GM20000 (cell line): ENCODE data around the gene ARL4C.
"Not testable (repeated sequence)": the region's sequence is repeated elsewhere in the genome, so short reads cannot be mapped to it uniquely, and the experiment has no call there.

Source experiments
- DNase-seq: peaks from one replicate; pipeline ENCODE4 v3.0.0; 2012; ENCODE audit warnings: low spot score
- TF ChIP-seq, protein P1 (sequence below): IDR thresholded peaks from 2 replicates; pipeline ENCODE4 v1.5.1; 2012; ENCODE audit warnings: mild to moderate bottlenecking, control low read depth; ENCODE audit errors: extremely low read depth, missing control alignments

The ARL4C gene

DNA sequence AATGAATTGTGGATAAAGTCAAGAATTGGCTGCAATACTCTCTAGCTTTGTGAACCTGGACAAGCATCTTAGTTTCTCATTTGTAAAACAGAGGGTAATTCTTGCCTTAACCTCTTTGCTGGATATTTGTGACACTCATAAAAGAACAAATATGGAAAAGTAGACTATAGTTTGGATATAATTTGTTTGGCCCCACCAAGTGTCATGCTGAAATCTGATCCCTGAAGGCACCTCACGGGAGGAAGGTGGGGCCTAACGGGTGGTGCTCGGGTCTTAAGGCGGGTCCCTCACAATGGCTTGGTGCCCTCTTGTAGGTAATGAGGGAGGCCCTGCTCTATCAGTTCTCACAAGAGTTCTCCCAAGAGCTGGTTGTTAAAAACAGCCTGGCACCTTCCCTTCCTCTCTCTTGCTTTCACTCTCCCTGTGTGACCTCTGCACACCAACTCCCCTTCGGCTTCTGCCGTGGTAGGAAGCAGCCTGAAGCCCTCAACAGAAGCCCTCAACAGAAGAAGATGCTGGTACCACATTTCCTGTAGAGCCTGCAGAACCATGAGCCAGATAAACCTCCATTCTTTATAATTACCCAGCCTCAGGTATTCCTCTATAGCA lies 37.4 kb downstream of the ARL4C start:
- TF ChIP-seq, protein P1, sequence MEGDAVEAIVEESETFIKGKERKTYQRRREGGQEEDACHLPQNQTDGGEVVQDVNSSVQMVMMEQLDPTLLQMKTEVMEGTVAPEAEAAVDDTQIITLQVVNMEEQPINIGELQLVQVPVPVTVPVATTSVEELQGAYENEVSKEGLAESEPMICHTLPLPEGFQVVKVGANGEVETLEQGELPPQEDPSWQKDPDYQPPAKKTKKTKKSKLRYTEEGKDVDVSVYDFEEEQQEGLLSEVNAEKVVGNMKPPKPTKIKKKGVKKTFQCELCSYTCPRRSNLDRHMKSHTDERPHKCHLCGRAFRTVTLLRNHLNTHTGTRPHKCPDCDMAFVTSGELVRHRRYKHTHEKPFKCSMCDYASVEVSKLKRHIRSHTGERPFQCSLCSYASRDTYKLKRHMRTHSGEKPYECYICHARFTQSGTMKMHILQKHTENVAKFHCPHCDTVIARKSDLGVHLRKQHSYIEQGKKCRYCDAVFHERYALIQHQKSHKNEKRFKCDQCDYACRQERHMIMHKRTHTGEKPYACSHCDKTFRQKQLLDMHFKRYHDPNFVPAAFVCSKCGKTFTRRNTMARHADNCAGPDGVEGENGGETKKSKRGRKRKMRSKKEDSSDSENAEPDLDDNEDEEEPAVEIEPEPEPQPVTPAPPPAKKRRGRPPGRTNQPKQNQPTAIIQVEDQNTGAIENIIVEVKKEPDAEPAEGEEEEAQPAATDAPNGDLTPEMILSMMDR, result no peak
- DNase-seq, result no peak

DNA sequence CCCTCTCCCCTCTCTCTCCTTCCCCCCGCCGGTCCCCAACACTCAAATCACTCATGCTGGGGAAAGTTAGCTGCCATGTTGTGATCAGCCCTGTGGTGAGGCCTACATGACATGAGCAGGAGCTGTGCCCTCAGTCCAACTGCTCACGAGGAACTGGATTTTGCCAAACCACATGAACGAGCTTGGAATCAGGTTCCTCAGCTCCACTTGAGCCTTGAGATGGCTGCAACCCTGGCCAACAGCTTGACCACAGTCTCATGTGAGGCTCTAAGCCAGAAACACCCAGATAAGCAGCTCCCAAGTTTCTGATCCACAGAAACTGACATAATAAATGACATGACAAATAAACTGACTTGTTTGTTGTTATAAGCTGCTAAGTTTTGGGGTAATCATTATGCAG lies 38.4 kb downstream of the ARL4C start:
- DNase-seq, result no peak
- TF ChIP-seq, protein P1, result no peak

DNA sequence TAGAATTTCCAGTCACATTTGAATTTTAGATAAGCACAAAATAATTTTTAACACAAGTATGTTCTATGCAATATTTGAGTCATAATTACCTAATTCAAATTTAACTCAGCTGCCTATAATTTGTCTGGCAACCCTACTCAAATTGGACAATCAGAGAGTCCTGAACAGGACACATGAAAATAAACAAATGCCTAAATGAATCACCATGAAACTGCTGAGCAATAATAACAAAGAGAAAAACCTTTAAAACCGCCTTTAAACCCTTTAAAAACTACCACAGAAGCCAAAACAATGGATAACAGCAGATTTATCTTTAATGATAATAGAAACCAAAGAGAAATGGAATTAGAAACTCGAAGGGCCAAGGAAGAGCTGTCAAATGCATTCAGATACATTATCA lies 39.5 kb downstream of the ARL4C start:
- TF ChIP-seq, protein P1, result no peak
- no peak for DNase-seq

DNA sequence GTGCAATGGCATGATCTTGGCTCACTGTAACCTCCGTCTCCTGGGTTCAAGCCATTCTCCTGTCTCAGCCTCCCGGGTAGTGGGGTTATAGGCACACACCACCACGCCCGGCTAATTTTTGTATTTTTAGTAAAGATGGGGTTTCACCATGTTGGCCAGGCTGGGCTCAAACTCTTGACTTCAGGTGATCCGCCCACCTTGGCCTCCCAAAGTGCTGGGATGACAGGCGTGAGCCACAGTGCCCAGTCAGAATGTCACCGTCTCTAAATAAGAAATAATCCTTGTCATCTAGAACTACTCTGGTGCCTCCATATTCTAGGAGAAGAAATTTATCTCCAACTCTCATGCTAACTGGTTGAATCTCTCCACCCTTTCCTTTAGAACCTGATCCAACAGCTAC lies 41.6 kb downstream of the ARL4C start:
- not testable (repeated sequence) for DNase-seq

DNA sequence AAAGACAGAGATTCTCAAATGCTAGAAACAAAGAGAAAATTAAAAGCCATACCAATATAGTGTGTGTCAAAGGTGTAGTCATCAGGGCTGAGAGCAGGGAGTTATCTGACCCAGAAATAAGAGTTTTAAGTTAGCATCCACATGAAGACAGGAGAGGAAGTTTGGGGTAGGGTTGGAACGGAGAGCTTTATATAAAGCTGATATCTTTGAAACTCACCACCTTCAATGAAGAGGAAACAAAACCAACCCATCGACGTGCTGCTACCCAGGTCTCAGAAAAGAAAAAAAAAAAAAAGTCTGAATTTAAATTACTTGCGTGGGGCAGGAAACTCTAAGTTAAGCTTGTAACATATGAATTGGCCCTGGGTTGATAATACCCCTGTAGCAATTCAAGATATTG lies 42.4 kb downstream of the ARL4C start:
- TF ChIP-seq, protein P1, result no peak
- DNase-seq, result no peak

DNA sequence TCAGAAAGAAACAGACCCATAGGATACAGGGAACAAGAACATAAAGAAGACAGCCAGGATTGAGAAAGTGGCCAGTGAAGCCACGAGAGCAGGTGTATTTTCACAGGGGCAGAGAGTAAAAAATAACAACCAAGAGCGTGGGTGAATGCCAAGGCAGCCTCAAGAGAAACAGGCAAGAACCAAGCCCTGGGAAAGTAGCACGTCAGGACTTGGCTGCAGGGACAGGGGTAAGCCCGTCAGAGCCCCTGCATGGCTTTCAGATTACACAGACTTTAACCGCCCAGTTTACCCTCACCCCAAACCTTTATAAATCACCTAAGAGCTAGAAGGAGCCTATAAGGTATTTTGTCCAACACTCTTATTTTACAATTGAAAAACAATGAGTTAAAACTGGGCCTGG lies 43.7 kb downstream of the ARL4C start:
- TF ChIP-seq, protein P1, result no peak

DNA sequence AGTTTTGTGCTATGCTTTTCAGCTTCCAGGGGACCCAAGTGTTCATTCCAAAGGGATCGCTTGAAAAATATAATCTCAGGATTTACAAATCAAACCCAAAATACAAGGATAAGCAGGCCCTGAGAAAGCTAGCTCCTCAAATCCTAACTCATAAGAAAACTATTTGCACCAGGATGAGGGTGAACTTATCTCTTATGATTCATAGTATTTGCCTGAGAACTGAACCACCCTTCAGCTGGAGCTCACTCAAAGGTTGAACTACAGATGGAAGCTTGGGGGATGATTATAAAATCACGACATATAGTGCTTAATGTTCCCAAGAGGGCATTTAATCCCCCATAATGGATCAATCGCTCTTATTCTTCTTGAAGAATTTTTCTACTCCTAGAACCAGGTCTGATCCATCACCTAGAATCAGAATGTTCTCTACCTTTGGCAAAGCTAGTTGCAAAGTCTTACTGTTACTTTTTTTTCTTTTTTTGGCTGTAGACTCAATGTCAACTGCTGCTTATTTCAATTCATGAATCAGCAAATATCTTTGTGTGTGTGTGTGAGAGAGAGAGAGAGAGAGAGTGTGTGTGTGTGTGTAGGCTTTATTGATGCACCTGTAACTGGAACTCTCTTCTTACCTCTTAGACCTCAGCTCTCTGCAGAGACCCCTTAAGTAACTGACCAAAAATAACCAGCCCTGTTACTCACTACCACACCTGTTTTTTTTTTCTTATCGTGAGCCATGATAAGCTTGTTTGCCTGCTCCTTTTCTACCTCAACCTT lies 44.8 kb downstream of the ARL4C start:
- DNase-seq, result no peak
- TF ChIP-seq, protein P1, result no peak

More for the DNA sequence above, 43.7 kb downstream of the ARL4C start:
- no peak for DNase-seq

DNA sequence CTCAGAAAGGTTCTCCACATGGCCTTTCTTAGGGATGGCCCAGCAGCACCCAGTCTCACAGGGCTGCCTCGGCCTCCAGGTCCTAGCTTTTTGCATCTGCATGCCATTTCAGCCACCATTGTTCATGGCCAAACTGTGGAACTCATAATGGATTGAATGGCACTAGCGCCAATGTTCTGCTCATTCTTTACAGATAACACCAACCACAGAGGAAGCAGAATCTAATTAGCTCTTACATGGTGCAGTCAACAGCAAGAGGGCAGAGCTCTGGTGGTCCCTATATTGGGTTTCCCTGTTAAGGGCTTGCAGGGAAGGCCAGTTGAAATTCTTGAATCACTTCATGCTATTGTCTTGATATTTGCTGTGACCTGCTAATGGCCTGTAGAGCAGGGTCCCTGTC lies 45.6 kb downstream of the ARL4C start:
- TF ChIP-seq, protein P1, result no peak
- DNase-seq, result no peak
